Activated effector memory CD4-positive, alpha-beta T cell treated with Interleukin-2 at 50 U/mL for 16 hours (primary cell): ENCODE results near the gene CCDC85A.
"Not testable (repeated sequence)": the region's sequence is repeated elsewhere in the genome, so short reads cannot be mapped to it uniquely, and the experiment has no call there.

ENCODE experiments used
- DNase-seq: peaks from one replicate; pipeline ENCODE4 v3.0.0-alpha.2; 2020

CCDC85A gene

DNA sequence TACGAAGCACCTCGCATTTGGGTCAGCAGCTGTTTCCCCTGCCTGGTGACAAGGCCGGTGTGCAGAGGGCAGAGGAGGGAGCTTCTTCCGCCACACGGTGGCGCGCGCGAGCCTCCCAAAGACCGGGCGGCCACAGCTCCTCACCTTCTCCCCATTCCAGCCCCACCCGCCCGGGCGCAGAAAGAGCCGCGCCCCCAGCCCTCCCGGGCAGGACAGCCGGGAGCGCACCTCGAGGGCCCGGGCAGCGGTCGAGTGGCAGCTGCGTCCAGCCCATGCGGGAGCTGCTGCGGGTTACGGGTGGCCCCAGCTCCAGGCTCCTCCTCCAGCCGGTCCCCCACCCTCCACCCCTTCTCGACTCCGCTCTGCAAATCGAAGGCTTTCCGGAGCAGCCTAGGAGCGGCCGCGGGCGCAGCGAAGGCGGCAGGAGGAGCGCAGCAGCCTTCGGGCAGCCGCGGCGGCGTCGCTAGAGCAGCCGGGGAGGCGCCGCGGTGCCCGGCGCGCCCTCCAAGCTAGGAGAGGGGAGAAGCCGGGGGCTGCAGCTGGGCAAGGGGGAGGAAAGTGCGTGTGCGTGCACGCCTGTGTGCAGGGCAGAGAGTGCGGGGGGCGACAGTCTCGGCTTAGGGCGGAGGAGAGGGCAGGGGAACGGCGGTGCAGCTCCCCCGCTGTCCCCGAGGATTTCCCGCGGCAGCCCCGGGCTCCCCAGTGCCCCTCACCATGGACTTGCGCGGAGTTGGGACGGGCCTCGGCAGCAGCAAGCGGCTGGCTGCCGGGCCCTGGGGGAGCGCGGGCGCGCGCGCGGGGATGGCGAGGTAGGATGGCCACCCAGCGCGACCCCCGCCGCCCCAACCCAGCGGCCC, at the start of gene CCDC85A:
Gene CCDC85A (plus strand): TSS at position 348 of the 857 bp plus-strand sequence. CDS start 635 bp downstream, outside the sequence.
- peak; percentile 8 for DNase-seq

DNA sequence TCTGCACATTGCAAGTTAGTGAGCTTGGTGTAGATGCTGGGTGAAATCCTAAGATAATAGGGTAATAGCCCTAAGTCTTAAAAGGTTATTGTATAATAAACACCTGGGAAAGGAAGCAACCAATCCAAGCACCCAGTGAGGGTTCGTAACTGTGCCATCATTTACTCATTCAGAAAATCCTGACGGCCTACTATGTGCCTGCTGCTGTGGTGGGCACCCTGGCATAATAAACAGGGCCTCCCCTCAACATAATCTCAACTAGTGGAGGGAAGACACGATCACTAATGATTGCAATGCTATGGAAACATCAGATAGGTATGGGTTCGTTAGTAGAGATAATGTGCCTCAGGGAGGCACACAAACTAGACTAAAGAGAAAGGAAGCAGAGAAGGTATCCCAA, 48.9 kb upstream of the CCDC85A start:
- DNase-seq = no peak

DNA sequence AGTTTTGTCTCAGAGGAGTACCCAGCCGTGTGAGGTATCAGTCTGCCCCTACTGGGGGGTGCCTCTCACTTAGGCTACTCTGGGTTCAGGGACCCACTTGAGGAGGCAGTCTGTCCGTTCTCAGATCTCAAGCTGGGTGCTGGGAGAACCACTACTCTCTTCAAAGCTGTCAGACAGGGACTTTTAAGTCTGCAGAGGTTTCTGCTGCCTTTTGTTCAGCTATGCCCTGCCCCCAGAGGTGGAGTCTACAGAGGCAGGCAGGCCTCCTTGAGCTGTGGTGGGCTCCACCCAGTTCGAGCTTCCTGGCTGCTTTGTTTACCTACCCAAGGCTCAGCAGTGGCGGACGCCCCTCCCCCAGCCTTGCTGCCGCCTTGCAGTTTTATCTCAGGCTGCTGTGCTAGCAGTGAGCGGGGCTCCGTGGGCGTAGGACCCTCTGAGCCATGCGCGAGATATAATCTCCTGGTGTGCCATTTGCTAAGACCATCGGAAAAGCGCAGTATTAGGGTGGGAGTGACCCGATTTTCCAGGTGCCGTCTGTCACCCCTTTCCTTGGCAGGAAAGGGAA, 41.2 kb upstream of the CCDC85A start:
- not testable (repeated sequence) for DNase-seq

DNA sequence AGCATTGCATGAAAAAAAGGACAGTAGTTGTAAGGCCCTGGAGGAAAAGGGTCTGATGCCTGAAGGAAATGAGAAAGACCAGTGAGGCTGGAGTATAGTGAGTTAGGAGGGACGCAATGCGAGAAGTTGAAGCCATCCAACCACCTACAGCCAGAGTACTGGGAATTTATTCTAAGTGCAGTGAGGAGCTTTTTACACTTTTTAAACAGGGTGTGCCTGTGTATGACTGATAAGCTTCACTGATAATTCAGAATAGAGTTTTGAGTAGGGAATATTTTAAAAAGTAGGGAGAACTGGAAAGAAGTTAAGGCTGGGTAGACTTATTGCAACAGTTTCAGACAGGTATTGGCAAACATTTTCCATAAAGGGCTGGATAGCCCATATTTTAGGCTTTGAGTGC, 35.9 kb upstream of the CCDC85A start:
- DNase-seq = no peak

DNA sequence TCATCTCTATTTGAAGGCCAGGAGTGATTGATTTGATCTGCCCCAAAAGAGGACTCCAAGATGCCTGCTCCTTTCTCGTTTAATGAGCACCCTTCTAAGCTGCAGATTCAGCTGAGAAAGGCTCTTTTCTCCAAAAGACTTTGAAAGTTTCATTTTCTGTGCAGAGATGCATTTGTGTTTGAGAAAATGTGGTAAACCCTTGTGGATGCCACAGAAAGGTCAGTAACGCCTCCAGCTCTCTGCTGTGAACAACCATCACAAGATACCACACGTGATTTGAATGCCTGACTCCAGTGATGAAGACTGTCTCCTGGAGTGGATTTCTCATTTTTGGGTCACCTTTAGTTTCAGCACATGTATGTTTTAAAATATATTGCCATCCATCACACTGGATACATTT, 35.0 kb upstream of the CCDC85A start:
- no peak for DNase-seq

DNA sequence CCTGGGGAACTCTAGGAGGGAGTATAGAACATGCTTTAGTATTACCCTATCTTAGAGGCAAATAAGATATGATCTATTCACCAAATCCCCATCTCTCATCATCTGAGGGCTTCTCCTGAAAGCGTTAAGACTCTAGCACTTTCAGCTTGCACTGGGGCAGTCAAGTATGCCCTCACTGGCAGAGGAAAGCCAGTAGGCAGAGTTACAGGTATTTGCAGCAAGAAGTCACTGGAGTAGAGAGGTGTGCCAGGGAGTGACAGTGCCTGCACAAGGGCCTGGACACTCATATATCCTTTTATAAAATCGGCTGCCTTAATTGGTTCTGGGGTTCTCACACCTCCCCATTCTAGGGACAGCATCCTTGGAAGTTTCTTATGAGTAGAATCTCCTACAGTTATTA, 31.9 kb upstream of the CCDC85A start:
- DNase-seq = no peak

DNA sequence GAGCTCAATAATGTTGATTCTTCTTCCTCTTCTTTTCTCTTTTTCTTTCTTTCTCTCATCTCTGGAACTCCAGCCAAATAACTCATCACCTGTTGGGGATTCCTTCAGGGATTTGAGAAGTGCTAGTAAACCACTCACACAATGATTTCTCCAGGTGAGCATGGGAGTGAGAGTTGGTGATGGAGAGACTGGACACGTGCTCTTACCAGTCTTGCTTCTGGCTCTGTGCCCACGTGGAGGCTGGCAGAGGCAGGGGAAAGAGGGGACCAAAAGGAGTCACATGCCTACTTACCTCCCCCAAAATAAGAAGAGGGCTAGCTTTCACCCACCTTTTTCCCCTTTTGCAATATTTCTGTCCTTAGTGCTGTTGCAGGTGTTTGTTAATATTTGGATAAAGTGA, 28.6 kb upstream of the CCDC85A start:
- DNase-seq = no peak

DNA sequence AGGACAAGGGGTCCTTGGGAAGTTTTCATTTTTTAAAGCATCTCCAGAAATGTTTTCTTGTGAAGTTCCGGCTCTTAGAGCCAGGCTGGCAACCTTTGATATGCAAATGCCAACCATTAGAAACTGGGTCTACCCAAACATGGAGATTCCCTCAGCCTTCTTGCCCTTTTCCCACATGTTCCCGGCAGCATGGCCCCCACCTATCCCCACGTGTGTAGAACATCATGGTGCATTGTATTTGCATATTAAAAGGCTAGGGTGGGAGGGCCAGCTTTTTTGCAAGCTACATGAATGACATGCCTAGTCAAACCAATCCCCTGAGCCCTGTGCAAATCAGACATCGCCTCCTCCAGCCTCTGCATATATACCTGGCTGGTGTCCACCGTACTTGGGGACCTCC, 23.9 kb upstream of the CCDC85A start:
- DNase-seq = not testable (repeated sequence)

DNA sequence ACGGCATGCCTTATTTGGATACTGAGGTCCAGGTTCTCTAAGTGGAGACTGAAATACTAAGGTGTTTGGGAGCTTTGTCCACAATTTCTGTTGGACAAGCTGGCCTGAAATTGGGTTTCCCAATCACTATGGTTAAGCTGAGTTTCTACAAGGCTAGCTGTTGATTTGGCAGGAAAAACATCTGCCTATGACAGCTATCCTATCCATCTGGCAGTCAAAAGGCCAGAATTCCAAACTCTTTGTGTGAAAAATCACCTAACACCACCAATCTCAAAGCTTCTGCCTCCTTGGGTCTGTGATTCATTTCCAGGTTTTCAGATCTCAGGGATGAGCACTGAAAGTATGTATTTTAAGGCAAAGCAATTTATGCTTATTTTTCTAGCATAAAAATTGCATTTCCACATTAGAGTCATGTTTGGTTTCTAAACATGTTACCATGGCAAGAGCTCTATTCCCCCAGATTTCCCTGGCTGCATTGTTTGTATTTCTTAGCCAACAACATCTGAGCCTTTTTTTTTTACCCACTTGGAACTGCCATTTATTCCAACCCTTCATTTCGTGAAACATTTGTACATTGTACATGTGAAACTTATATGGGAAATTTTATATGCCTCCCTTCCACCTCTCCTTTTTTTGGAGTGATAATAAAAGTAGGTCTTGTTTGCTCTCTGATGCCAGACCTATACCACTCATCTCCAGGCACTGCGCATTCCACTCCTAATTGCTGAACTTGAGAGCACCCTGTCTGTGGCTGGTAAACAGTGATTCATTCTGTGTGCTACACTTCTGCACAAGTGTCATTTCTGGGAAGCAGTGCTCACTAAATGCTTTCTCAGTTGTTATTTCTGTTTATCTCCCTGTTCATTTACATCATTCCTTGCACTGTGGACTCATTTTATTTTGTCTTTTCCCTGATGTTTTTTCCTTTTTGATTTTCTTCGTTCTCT, 15.9 kb upstream of the CCDC85A start:
- DNase-seq = no peak

DNA sequence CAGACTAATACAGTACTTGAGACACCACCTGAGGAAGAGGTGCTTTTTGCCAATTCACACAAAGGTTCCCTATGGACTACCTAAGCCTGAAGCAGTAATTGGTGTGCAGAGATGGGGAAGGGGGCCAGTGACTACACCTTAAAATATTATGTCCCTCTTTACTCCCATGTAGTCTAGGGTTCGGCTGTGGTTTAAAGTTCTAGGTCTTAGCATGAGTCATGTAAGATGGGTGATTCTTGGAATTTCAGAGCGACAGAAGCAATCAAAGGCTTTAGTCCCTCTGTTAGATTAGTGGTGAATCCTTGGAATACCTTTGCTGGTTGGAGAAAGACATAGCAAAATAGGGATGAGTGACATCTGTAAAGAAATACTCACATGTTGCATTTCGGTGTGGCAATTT, 14.3 kb upstream of the CCDC85A start:
- no peak for DNase-seq

DNA sequence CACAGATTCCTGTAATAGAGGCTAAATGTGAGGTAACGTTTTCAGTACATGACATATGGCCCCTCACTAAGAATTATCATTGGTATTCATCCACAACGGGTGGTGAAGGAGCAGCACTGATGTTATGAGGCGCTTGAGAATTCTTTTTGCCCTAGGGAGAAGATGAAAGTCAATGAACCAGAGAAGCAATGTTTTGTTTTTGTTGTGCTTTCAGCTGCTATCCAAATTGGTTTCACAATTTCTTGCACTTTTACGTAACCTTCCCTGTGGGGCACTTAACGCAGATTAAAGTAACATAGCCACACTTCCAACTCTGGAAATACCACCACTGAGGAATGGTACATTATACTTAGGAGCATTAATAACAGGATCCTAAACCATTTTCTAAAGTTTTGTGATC, 13.3 kb upstream of the CCDC85A start:
- DNase-seq = no peak

DNA sequence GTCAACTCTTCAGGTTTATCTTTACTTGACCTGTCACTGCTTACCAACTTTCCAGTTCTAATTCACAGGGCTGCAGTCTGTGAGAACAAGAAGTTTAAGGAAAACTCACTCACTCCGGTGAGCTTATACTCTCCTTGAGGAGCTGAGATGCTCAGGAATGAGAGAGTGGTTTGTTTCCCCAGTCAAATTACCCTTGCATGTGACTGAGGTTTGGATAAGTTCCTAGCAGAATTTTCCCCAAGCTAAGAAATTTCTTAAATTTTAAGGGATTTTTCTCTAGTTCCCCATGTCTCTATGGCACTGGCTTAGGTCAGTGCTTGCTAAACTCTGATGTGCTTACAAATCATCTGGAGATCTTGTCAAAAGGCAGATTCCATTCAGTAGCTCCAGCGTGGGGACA, 12.8 kb upstream of the CCDC85A start:
- DNase-seq = no peak

DNA sequence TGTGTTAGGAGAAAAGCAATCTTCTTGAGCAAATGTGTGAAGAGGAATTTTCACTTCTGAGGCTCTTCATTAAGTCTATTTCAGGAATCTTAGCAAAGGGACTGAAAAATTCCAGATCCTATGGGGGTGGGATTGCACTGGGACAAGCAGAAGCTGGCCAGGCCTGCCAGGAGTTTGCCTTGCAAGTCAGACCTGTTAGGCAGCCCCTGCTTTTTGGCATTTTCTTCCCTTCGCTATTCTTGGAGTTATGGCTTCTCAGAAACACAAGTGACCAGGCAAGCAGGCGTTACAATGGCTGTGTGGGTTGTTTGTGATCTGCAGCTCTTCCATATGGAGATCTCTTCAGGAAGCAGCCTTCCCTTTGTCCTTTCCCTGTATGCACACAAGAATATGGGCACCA, 8.0 kb upstream of the CCDC85A start:
- DNase-seq = no peak

DNA sequence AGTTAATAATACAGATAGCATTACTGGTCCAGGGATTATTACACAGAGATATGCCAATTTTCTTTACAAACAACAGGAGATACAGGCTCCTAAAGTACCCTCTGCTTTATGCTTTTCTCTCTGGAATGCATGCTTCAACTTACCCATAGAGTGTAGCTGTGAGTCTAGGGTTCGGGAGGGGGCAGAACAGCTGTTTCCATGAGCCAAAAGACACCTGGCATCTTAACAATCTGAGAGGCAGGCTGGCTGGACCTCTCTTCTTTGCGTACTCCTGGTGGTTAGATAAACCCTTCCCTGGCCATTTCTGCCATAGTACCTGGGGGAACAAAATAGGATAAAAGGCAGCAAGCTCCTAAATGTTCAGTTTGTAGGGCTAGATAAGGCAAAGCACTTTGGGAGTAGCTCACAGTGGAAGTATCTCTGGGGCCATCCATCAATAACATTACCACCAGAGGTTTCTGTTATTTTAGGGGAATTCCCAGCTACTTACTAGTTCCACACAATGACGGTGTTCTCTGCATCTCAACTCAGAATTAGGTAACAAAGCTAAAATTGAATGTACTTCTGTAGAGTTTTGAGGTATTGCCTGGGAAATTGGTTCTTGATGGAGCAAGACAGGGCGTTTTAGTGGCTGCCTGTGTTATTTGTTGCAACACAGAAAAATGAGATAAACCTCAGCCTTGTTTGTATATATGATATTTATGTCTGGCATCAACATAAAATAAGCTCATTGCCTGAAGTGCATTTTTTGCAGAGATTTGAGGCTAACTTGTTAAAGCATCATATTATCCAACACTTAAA, 6.2 kb upstream of the CCDC85A start:
- no peak for DNase-seq

DNA sequence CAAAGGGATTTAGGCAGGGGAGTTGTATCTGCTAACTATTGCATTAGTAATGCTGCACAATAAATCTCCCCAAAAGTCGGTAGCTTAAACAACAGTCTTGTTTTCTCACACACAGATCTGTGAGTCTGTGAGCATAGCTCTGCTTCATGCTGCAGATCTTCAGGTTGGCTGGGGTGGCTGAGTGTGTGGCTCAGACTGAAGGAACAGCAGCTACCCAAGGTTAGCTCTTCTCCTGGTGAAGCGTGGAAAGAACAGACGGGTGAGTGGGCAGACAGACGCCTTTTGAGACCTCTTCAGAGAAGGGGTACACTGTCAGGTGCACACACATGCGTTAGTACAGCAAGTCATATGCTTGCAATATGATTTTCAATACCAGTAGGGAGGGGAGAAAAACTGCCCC, 3.9 kb upstream of the CCDC85A start:
- DNase-seq = no peak

DNA sequence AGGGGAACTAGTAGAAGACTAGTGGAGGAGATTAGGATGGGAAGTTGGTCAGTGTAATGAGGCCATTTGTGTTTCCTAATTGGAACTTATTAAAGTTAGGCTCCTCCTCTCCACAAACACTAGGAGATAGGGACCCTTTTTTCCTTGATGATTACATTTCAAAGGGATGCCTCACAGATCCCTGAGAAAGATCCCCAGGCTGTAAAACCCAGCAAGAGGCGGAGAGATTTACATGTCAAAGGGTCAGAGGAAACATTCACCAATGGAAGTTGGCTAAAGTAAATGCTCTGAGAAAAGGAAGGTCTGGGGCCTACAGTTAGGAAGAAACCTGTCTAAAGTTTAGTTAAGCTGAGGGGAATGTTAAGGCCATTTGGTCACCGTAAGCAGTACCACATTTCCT, 1.4 kb upstream of the CCDC85A start:
- DNase-seq = no peak

DNA sequence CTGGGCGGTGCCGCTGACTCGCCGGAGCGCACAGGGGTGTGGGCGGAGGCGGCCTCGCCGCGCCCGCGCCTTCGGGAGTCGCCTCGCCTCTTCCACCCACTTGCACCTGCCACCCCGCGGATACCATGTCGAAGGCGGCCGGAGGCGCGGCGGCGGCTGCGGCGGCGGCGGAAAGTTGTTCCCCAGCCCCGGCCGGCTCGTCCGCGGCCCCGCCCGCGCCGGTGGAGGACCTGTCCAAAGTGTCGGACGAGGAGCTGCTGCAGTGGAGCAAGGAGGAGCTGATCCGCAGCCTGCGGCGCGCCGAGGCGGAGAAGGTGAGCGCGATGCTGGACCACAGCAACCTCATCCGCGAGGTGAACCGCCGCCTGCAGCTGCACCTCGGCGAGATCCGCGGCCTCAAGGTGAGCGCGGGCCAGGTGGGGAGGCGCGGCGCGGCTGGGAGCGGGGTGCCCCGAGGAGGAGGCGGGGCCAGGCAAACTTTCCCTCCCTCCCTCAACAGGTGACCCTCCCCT, 766 bp downstream of the CCDC85A start:
- DNase-seq = no peak

DNA sequence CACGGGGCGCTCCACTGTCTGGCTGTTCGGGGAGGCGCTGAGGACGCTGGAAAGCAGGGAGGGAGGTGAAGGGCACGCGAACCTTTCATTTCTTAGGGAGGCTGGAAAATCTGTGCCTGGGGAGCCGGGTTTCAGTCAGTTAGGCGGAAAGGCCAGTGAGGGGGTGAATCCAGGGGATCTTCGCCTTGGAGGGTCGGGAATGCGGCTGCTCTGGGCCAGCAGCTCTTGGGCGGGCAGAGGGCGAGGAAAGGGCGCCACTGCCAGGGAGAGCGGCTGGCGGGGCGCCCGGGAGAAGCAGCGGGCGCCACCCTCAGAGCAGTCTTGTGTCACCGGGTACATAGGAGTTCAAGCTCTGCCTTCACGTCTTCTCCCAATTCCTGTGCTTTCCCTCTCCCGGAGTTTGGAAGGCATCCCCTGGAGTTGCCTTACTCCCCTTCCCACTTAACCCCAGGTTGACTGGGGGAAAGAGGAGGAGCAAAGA, 1.4 kb downstream of the CCDC85A start:
- DNase-seq = no peak

DNA sequence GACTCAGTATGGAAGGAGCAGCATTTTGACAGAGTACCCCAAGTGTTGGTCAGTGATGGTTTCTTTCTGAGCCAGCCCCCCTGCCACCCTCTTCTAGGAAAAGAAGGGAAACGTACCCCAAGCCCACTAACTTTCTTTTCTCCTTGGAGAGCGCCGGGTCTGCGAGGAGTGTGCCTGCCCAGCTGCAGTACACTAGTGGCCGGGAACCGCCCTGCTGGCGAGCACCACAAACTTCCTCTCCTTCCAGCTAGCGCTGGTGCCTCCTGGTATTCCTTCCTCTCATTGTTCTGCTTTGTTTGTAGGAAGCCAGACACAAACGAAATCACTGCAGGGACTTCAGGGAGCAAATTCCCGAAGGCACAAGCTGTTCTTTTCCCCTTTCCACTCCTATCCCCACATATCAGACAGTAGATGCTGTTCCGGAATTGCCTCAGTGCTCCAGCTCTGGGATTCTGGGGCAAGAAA, 1.8 kb downstream of the CCDC85A start:
- no peak for DNase-seq

DNA sequence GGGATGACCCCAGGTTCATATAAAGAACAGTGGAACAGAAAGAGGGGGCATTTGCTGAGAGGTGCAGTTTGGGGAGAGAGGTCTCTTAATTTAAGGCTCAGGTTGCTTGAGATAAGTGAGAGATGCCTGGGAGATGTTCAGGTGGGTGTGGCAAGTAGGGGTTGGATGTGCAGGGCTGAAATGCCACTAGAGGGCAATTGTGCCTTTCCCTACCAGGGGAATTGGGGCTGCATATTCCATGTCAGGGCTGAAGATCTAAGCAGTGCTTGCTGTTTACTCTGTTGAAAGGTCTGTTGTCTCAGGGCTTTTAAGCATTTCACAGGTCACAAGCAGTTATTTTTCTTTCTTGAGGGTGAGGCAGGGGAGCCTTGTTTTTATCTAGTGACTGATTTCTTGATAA, 7.8 kb downstream of the CCDC85A start:
- DNase-seq = no peak

DNA sequence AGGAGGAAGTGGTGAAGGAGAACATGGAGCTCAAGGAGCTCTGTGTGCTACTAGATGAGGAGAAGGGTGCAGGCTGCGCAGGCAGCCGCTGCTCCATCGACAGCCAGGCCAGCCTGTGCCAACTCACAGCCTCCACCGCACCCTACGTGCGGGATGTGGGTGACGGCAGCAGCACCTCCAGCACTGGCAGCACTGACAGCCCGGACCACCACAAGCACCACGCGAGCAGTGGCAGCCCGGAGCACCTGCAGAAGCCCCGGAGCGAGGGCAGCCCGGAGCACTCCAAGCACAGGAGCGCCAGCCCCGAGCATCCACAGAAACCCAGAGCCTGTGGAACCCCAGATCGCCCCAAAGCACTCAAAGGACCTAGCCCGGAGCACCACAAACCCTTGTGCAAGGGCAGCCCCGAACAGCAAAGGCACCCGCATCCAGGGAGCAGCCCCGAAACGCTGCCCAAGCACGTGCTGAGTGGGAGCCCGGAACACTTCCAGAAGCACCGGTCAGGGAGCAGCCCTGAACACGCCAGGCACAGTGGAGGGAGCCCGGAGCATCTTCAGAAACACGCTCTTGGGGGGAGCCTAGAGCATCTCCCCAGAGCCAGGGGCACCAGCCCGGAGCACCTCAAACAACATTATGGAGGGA, 9.0 kb downstream of the CCDC85A start:
- no peak for DNase-seq

DNA sequence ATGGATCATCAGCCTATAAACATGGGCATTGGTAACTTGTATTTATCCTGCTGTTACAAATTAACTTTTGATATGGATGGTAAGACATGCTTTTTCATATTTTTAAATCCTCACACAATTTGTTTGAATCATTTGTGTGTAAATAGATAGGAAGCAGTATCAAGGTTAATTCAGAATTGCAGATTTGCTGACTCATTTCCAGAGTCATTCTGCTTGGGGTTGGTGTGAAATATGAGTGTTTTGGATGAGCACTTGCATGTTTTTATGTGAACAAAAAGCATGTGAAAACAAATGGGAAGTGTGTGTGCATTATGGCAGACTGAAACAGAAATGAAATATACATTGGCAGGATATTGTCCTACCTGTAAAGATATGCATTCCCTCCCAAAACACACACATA, 11.8 kb downstream of the CCDC85A start:
- no peak for DNase-seq
